Suppressor macrophage treated with lipopolysaccharide for 1 hour (primary cell): ENCODE results near the gene CBL.

Source experiments
- DNase-seq, 3 donors: peaks; one replicate each; pipeline ENCODE4 v3.0.0-alpha.2; 2020 to 2022

Gene CBL

GRCh38 chr11:119335091-119335654, 129.0 kb downstream of the CBL start:
- no peak for DNase-seq

DNA sequence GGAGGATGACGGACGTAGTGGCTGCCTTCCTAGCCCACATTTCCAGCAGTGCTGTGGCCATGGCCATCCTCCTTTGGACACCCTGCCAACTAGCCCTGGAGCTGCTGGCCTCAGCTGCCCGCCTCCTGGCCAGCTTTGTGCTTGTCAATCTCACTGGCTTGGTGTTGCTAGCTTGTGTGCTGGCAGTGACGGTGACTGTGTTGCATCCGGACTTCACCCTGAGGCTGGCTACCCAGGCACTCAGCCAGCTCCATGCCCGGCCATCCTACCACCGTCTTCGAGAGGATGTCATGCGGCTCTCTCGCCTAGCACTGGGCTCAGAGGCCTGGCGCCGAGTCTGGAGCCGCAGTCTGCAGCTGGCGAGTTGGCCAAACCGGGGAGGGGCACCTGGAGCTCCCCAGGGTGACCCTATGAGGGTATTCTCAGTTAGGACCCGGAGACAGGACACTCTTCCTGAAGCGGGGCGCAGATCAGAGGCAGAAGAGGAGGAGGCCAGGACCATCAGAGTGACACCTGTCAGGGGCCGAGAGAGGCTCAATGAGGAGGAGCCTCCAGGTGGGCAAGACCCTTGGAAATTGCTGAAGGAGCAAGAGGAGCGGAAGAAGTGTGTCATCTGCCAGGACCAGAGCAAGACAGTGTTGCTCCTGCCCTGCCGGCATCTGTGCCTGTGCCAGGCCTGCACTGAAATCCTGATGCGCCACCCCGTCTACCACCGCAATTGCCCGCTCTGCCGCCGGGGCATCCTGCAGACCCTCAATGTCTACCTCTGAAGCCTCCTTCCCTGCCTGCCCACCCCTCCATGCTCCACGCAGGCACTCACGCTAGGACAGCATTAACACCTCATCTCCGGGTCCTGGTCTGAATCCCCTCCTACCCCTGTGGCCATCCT, 129.8 kb downstream of the CBL start:
- no peak for DNase-seq

DNA sequence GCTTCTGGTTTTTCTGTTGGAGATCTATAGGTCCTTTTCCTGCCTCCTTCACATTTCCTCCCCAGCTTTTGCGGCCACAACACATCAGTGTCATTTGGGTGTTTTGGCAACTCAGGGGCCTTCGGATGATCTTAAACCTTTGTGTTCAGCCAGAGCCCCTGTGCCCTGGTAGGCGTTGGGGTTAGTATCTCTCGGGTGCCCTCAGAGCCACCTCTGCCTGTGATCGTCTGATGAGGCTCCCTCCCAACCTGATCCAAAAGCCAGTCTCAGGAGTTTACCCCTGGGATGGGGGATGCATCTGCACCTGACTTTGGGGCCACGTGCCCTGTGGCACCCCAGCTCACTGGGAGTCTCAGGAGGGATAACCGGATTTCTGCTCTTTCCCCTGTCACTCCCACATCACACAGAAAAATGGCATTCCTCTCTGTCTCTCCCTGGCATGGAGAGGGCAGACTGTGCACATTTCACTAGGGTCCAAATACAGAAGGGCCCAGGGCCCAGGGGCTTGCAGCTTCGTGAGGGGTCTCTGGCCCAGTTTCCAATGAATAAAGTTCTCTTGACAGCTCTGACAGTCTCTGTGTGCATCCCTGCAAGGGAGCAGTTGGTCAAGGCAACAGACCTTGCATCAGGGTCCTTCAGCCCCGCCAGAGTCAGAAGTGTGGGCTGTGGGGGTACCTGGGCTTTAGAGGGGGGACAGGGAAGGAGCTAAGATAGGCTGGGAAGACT, 130.8 kb downstream of the CBL start:
- DNase-seq: no peak

DNA sequence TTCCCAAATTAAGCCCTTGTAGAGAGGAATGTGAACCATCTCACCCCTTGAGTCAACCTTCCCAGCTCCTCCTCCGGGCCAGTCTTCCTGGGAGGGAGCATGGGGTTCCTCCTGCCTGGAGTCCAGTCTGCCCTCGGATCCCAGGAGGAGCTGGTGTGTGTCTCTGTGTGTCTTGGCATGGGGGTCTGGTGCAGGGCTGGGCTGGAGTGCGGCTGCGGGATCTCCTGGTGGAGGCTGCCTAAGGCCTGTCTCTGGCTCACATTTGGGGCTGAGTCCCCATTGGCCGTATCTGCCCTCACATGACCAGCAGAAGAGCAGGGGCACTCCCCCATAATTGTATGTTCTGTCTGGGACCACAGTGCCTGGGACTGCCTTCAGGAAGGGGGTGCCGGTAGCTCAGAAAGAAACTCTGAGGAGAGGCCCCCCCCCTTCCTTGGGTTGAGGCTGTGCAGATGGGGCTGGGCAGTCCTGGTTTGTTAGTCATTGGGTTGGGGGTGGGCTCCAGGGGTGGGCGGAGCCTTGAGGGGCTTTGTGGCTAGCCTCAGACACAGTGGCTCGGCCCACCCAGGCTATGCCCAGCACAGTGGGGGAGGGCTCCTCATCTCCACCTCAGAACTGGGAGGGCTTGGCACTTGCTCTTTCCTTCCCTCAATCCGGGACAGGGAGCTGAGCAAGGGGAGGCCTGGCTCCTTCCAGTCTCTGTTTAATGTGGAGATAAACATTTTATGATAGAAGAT, 131.6 kb downstream of the CBL start:
- DNase-seq: no peak

GRCh38 chr11:119338318-119338890, 132.3 kb downstream of the CBL start:
- peak; percentile 75 to 84 (median 79) for DNase-seq

DNA sequence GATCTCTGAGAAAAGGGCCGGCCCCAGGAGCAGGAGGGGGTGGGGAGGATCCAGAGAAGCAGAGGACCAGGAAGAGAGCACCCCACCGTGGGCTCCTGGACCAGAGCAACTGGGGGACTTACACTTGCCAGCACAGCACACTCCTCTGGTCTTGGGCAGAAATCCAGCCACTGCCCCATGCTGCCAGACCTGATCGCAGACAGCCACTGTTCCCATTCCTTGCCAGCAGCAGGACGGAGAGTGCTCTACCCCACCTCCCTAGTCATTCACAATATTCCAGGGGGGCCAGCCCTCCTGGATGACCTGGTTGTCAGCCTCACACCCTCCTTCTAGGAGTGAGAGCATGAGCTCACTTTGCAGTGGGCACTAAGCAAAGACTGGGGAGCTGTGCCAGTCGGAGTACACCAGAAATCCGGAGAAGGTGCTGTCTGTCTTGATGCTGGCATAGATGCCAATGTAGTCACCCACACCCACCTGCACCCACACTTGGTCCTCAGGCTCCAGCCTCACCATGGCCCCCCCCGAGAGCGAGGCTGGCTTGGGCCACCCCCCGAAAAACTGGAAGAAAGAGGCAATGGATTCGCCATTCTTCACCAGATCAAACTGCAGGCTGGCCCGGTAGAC, 132.9 kb downstream of the CBL start:
- DNase-seq: no peak

DNA sequence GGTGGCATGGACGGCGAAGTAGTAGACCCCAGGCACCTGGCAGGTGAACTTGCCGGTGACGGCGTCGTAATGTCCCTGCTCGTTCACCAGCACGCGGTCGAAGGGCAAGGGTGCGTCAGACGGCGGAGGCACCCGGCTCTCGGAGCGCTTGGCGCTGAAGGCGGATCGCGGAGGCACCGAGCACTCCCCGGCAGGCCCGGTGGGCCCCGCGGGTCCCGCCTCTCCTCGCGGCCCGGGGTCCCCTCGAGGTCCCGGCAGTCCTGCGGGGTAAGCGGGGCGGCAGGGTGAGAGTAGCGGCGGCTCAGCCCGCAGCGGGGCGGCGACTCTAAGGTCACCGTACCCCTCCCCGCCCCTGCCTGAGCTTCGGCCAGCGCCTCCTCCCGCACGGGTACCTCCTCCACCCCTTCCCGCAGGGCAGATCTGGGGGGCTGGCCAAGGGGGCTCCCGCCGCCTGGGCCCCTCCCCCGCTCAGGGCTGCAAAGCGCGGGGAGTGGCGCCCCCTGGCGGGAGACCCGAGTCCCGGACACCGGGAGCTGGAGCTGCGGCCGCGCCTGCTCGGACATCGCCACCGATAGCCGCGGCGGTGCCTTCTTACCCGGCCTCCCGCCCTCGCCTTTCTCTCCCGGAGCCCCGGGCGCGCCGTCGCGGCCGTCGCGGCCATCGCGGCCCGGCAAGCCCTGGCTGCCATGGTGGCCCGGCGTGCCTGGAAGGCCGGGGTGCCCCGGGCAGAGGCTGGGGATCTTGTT, 133.6 kb downstream of the CBL start:
- DNase-seq: peak; percentile 61 to 88 (median 70)

DNA sequence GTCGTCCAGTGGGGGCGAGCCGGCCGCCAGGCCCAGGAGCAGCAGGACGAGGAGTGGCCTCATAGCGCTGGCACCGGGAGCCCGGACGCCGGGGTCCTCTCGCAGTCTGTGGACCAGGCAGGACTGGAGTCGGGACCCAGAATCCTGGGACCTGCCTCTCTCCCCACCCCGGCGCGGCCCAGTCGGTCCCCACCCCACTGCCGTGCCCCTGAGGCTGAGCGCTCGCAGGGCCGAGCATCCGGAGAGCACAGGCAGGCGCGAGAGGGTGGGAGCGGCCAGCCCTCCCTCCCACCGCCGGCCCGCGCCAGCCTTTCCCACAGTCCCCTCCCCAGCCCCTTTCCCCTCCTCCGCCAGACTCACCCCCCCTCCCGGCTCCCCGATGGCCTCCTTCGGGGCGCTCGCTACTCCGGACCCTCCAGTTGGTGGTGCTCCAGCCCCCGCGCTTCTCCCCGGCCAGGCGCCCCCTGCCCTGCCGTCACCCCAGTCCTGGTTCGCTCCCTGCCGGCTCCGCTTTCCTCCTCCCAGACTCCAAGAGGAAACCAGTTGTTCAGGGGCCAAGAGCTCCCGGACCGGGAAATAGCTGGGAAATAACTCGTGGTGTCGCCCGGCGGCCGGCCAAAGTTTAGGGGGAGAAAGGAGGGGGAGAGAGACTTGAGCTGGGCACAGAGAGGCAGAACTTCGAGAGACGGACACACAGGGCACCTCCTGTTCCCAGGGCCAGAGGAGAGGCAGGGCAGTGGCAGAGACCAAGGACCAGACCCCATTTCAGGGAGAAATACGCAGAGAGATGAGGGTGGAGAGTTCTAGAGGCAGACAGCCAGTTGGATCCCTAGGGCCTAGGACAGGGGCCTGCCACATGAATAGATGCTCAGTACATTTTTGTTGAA, 134.4 kb downstream of the CBL start, which contains the start of gene C1QTNF5:
Gene C1QTNF5 (minus strand): TSS at position 549 of the 887 bp plus-strand sequence. CDS start 486 bp downstream, at position 63.
- no peak for DNase-seq

DNA sequence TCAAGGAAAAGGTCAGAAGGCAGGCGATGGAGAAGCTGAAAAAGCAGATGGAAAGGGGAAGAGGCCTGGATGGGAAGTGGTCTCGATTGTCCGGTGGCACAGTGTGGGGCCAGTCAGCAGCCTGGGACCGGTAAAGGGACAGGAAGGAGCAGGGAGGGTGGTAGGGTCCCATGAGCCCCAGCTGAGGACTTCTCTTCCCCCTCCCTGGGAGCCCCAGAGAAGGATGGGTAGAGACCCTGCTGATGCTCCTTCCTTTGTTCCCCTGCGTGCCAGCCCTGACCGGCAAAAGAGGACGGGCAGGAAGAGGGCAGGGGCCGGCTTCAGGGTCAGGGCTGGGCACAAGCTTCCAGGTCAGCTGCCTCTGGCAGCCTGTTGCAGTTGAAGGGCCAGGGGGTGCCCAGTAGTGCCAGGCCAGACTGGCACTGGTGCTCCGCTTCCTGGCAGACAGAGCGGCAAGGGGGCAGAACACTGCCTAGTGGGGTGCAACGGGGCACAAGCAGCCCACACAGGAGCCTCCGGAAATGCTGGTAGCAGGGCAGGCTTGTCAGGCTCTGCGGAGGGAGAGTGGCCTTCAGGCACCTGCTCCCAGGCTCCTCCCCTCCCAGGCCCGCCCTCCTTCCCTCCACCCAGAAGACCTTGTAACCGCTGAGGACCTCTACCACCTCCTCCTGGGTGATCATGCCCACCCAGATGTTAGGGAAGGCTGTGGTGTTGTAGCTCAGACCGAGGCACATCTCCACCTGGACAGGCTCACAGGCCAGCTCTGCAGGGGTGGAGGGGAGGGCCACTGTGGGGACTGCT, 135.3 kb downstream of the CBL start:
- DNase-seq: peak in 1 of 3 donors; percentile 38

DNA sequence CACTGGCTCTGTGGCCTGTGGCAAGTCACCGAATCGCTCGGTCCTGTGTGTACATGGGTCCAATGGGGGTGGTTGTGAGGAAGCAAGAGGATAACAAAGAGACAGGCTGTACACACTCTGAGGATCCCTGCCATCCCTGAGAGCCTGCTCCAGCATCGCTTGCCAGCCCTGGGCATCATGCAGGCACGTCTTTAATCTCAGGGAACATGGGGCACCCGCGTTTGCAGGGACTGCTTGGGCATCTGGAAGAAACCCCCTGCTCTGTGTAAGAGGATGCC, 135.8 kb downstream of the CBL start:
- DNase-seq: no peak

- DNase-seq: no peak
Measured at GRCh38 chr11:119342362-119343130, 136.4 kb downstream of the CBL start.

DNA sequence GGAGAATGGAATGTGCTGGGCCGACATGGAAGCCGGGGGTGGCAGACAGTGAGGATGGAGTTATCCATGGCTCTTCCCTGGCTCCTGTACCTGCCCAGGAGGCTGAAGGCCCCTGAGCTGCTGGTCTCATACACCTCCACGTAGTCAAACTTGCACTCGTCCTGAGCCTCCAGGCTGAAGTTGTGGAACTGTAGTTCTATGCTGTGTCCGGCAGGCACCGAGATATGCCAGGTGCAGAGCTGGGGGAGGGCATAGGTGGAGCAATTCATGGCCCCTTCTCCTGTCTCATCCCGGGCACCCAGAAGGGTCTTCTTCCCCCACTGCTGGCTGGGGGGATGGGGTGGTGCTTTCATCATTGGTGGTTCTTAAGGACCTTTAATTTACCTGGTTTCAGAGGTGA, 137.6 kb downstream of the CBL start:
- DNase-seq: no peak

DNA sequence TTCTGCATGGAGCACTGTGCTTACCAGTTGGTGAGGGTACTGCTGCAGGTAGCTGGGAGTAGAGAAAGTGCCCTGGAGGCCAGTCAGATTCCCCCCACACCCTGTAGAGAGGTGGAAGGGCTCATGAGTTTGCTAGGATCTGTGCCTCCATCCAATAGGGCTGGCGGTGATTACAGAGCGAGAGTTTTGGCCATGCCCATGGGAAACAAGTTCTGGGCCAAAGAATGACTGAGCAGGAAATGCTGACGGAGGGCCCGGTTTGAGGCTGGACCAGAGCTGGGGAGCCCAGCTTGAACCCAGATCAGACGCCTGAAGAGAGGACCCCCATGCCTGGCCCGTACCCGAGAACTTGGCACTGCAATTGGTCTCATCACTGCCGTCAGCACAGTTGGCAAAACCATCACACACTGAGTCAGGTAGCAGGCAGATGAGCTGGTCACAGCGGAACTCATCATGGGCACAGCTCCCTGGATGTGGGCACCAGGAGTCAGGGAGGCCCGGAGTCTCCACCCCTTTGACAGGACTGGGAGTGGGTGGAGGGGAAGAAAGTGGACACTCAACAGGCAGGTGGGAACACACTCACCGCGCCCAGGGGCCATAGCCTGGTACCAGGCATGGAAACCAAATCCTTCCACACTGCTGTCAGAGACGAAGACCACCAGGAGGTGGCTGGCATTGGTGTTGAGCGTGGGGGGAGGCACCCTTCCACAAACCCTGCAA, 138.3 kb downstream of the CBL start:
- no peak for DNase-seq

DNA sequence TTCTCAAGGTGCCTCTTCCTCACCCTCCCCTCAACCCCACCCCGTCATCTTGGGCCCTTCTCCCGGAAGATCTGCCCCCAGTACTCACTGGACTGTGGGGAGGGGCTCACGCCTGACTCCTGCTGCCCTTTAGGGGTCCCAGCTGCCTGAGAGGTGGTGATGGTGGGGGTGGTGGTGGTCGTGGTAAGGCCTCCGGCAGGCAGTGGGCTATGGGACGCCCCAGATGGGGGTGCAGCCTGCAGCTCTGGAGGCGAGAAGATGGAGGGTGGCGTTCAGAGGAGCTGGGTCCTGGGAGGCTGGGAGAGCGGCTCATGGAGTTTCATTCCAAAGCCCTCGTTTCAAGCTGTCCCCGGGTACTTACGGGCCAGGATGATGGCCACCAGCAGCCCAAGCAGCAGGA, 139.5 kb downstream of the CBL start:
- no peak for DNase-seq

- no peak for DNase-seq
Measured at GRCh38 chr11:119346605-119347004, 140.5 kb downstream of the CBL start, which contains the start of gene MFRP. Gene MFRP, minus strand, starts transcription at chr11:119346705. Its CDS starts 192 bp downstream, at chr11:119346513.

GRCh38 chr11:119347242-119347641, 141.1 kb downstream of the CBL start:
- DNase-seq: no peak

- DNase-seq: no peak
Measured at GRCh38 chr11:119347940-119348605, 141.9 kb downstream of the CBL start.
